GM12891 (cell line): ENCODE data around the gene ESYT3.

Experiments used
- POLR2A ChIP-seq: IDR thresholded peaks from 2 replicates; pipeline ENCODE4 v1.6.1; 2011; ENCODE audit warnings: low read depth, low read length, control low read depth
- POLR2AphosphoS5 ChIP-seq: IDR thresholded peaks from 2 replicates; pipeline ENCODE4 v1.6.1; 2011; ENCODE audit warnings: low read depth, low read length, control low read depth
- POU2F2 ChIP-seq: IDR thresholded peaks from 2 replicates; pipeline ENCODE4 v1.6.1; 2011; ENCODE audit warnings: low read depth, mild to moderate bottlenecking, control low read depth, low read length, moderate library complexity
- SPI1 ChIP-seq: IDR thresholded peaks from 2 replicates; pipeline ENCODE4 v1.6.1; 2011; ENCODE audit warnings: low read depth, low read length, control low read depth
- TAF1 ChIP-seq: IDR thresholded peaks from 2 replicates; pipeline ENCODE4 v1.6.1; 2011; ENCODE audit warnings: low read depth, low read length, control low read depth

DNA sequence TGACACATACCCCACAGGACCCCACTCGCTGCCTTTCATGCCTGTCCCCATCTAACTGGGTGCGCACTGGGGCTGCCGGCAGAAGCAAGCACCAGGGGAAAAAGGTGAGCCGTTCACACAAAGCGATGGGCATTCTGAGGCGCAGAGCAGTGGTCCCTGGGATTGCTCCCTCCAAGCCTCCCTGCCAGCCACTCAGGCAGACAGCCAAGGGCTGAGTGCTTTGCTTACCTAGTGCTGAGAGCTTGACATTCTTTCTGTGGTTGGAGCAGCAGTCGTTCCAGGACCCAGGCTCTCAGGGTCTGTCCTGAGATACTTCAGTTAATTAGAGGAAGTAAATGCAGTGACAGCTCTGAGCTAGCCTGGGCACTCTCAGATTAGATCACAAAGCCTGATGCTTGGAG lies 5.7 kb downstream of the ESYT3 start:
- TF ChIP-seq TAF1 = no peak
- no peak for TF ChIP-seq POLR2AphosphoS5
- no peak for TF ChIP-seq SPI1
- TF ChIP-seq POLR2A = no peak
- TF ChIP-seq POU2F2 = no peak
